Thoracic aorta (tissue), 2 donors: ENCODE results near the gene AGT. TPM values are rescaled to one million over a fixed set of nuclear protein-coding genes. Genes with fewer than 3 reads are reported as not detected.

Experiments used
- ATAC-seq: fragments of 150-250 bp; one replicate; pipeline ENCODE4 v1.8.0; 2017; ENCODE audit warnings: low read depth; ENCODE audit not compliant: insufficient number of reproducible peaks, low FRiP score
- DNase-seq: peaks from one replicate; pipeline ENCODE4 v3.0.0-alpha.2; 2020; ENCODE audit warnings: low spot score
- H3K27ac ChIP-seq, 2 donors: fragments of 200-600 bp; sonication (generic); 1 replicate in 1 of 2; 2 replicates in 1 of 2; pipeline ENCODE4 v1.5.1; 2016; ENCODE audit warnings: mild to moderate bottlenecking in 2 of 2, moderate library complexity in 2 of 2
- H3K27me3 ChIP-seq: fragments of 200-600 bp; sonication (generic); replicated peaks from 2 replicates; pipeline ENCODE4 v1.6.0; 2016; ENCODE audit warnings: mild to moderate bottlenecking; ENCODE audit not compliant: insufficient read depth
- H3K36me3 ChIP-seq: fragments of 200-600 bp; sonication (generic); one replicate; pipeline ENCODE4 v1.5.1; 2016
- H3K4me1 ChIP-seq, 2 donors: fragments of 200-600 bp; sonication (generic); 1 replicate in 1 of 2; 2 replicates in 1 of 2; pipeline versions ENCODE4 v1.5.1 to v1.6.0; 2016; ENCODE audit warnings: low read depth in 2 of 2, mild to moderate bottlenecking in 1 of 2; ENCODE audit not compliant: control insufficient read depth in 1 of 2
- H3K4me3 ChIP-seq: fragments of 200-600 bp; sonication (generic); 2 replicates; pipeline ENCODE4 v1.5.1; 2016; ENCODE audit warnings: mild to moderate bottlenecking
- H3K9me3 ChIP-seq: fragments of 200-600 bp; sonication (generic); 2 replicates; pipeline ENCODE4 v1.5.1; 2016
- CTCF ChIP-seq: fragments of 200-600 bp; sonication (generic); IDR thresholded peaks from one replicate; pipeline ENCODE4 v1.5.1; 2019; ENCODE audit warnings: antibody characterized with exemption
- total RNA-seq, 2 donors: library from RNA; depleted of rRNA; stranded (reverse); fragments of >200 nt; gene quantifications; one replicate each; pipeline versions ENCODE4 v1.1.0 to v1.2.3, GENCODE V29; 2016

AGT gene
- total RNA-seq, 2 donors from 2014 or later: 42.0 to 69.1 TPM

- DNase-seq: no peak
Measured at GRCh38 chr1:230710543-230710904, 3.4 kb downstream of the AGT start.

GRCh38 chr1:230709619-230710542 lies 4.0 kb downstream of the AGT start:
- H3K4me1 ChIP-seq: peaks cover 0 to 20% of the 10 kb centered on the region in 2 donors
- no peaks in the 10 kb centered on the region for H3K9me3 ChIP-seq
- ATAC-seq: no peak
- TF ChIP-seq CTCF: no peak
- H3K27me3 ChIP-seq: no peaks in the 10 kb centered on the region
- H3K27ac ChIP-seq: no peak overlapping the region
- no peaks in the 10 kb centered on the region for H3K36me3 ChIP-seq
- DNase-seq: no peak
- no peak overlapping the region for H3K4me3 ChIP-seq

More at GRCh38 chr1:230710543-230710904, 3.4 kb downstream of the AGT start:
- no peak for ATAC-seq
- no peaks in the 10 kb centered on the region for H3K36me3 ChIP-seq
- no peaks in the 10 kb centered on the region for H3K27me3 ChIP-seq
- no peak overlapping the region for H3K4me3 ChIP-seq
- H3K9me3 ChIP-seq: no peaks in the 10 kb centered on the region
- TF ChIP-seq CTCF: no peak
- H3K4me1 ChIP-seq: peaks cover 0 to 20% of the 10 kb centered on the region in 2 donors
- H3K27ac ChIP-seq: no peak overlapping the region

- H3K9me3 ChIP-seq: no peaks in the 10 kb centered on the region
- ATAC-seq: no peak
Measured at GRCh38 chr1:230708631-230709580, 5.0 kb downstream of the AGT start.

GRCh38 chr1:230707732-230708630 lies 5.9 kb downstream of the AGT start:
- H3K27me3 ChIP-seq: no peaks in the 10 kb centered on the region
- TF ChIP-seq CTCF: no peak
- H3K4me1 ChIP-seq: peaks cover 0 to 2% of the 10 kb centered on the region in 2 donors
- no peaks in the 10 kb centered on the region for H3K9me3 ChIP-seq
- ATAC-seq (no peak), DNase-seq (no peak)
- no peak overlapping the region for H3K27ac ChIP-seq
- no peaks in the 10 kb centered on the region for H3K36me3 ChIP-seq
- no peak overlapping the region for H3K4me3 ChIP-seq

More at GRCh38 chr1:230708631-230709580, 5.0 kb downstream of the AGT start:
- no peak for DNase-seq
- H3K27ac ChIP-seq: no peak overlapping the region
- peaks cover 0 to 11% of the 10 kb centered on the region in 2 donors for H3K4me1 ChIP-seq
- H3K4me3 ChIP-seq: no peak overlapping the region
- no peaks in the 10 kb centered on the region for H3K36me3 ChIP-seq
- no peak for TF ChIP-seq CTCF
- no peaks in the 10 kb centered on the region for H3K27me3 ChIP-seq
